ENCODE results near the gene PPP2CA. TPM values are rescaled to one million over a fixed set of nuclear protein-coding genes. Genes with fewer than 3 reads are reported as not detected.

PPP2CA gene
- total and polyA plus RNA-seq, 4 donors = 32.2 to 117 (median 104) TPM

GRCh38 chr5:134149571-134150303 lies 76.1 kb downstream of the PPP2CA start:
- WGBS, 2 donors = 67 to 69% methylated on average over 4 of the region's 4 CpGs
- no peak overlapping the region for H3K4me3 ChIP-seq
- no peak overlapping the region for H3K9ac ChIP-seq (ENCODE audit: insufficient read depth in 1 of 2, low read length in 2 of 2)
- H3K9me3 ChIP-seq (ENCODE audit: control insufficient read depth in 4 of 4, insufficient read depth in 3 of 4, low read length in 3 of 4) = no peaks in the 10 kb centered on the region
- H3K27me3 ChIP-seq (ENCODE audit: control insufficient read depth in 3 of 3, insufficient read depth in 3 of 3, low read length in 2 of 3) = no peaks in the 10 kb centered on the region
- peaks cover 26 to 51% (median 37%) of the 10 kb centered on the region in 4 donors for H3K36me3 ChIP-seq (ENCODE audit: control insufficient read depth in 4 of 4, insufficient read depth in 4 of 4, low read length in 4 of 4)
- no peak overlapping the region for H3K27ac ChIP-seq (ENCODE audit: low read depth in 1 of 2, low read length in 1 of 2)
- peak in 1 of 3 donors; percentile 34 for DNase-seq
- no peak for TF ChIP-seq CTCF (IDR thresholded peaks at IDR 0.05; ENCODE audit: control extremely low read depth, extremely low read depth)
- peaks cover 7 to 37% (median 17%) of the 10 kb centered on the region in 5 donors for H3K4me1 ChIP-seq (ENCODE audit: control insufficient read depth in 5 of 5, insufficient read depth in 5 of 5, low read length in 5 of 5)
- ATAC-seq (ENCODE audit: insufficient read depth, low FRiP score) = no peak

- Histone ChIP-seq H3K9me3 (ENCODE audit: control insufficient read depth in 4 of 4, insufficient read depth in 3 of 4, low read length in 3 of 4) (no peaks in the 10 kb centered on the region), H3K36me3 (ENCODE audit: control insufficient read depth in 4 of 4, insufficient read depth in 4 of 4, low read length in 4 of 4) (peaks cover 26 to 54% (median 40%) of the 10 kb centered on the region in 4 donors), H3K4me1 (ENCODE audit: control insufficient read depth in 5 of 5, insufficient read depth in 5 of 5, low read length in 5 of 5) (peaks cover 7 to 37% (median 17%) of the 10 kb centered on the region in 5 donors), H3K27me3 (ENCODE audit: control insufficient read depth in 3 of 3, insufficient read depth in 3 of 3, low read length in 2 of 3) (no peaks in the 10 kb centered on the region), H3K9ac (ENCODE audit: insufficient read depth in 1 of 2, low read length in 2 of 2) (no peak overlapping the region), H3K4me3 (no peak overlapping the region), H3K27ac (ENCODE audit: low read depth in 1 of 2, low read length in 1 of 2) (no peak overlapping the region)
- no peak for DNase-seq
- TF ChIP-seq CTCF (IDR thresholded peaks at IDR 0.05; ENCODE audit: control extremely low read depth, extremely low read depth) = no peak
- no peak for ATAC-seq (ENCODE audit: insufficient read depth, low FRiP score)
- WGBS, 2 donors = 84% methylated on average over 6 of the region's 6 CpGs
Observed at GRCh38 chr5:134148986-134149539, 76.8 kb downstream of the PPP2CA start.

GRCh38 chr5:134148316-134148715 lies 77.6 kb downstream of the PPP2CA start:
- no peak for ATAC-seq (ENCODE audit: insufficient read depth, low FRiP score)
- H3K9me3 ChIP-seq (ENCODE audit: control insufficient read depth in 4 of 4, insufficient read depth in 3 of 4, low read length in 3 of 4) = no peaks in the 10 kb centered on the region
- H3K27ac ChIP-seq (ENCODE audit: low read depth in 1 of 2, low read length in 1 of 2) = no peak overlapping the region
- no peak for TF ChIP-seq CTCF (IDR thresholded peaks at IDR 0.05; ENCODE audit: control extremely low read depth, extremely low read depth)
- H3K4me3 ChIP-seq = no peak overlapping the region
- H3K27me3 ChIP-seq (ENCODE audit: control insufficient read depth in 3 of 3, insufficient read depth in 3 of 3, low read length in 2 of 3) = no peaks in the 10 kb centered on the region
- no peak overlapping the region for H3K9ac ChIP-seq (ENCODE audit: insufficient read depth in 1 of 2, low read length in 2 of 2)
- peaks cover 7 to 37% (median 17%) of the 10 kb centered on the region in 5 donors for H3K4me1 ChIP-seq (ENCODE audit: control insufficient read depth in 5 of 5, insufficient read depth in 5 of 5, low read length in 5 of 5)
- H3K36me3 ChIP-seq (ENCODE audit: control insufficient read depth in 4 of 4, insufficient read depth in 4 of 4, low read length in 4 of 4) = peaks cover 24 to 53% (median 41%) of the 10 kb centered on the region in 4 donors
- no peak for DNase-seq
- 67 to 86% methylated on average over 2 of the region's 2 CpGs for WGBS, 2 donors
